CD4-positive, alpha-beta T cell treated with Interleukin-10 for 1 hour (primary cell): Measurements from ENCODE around the gene COL7A1.
"Not testable (repeated sequence)": the region's sequence is repeated elsewhere in the genome, so short reads cannot be mapped to it uniquely, and the experiment has no call there.

ENCODE experiments used
- DNase-seq: peaks from one replicate; pipeline ENCODE4 v3.0.0-alpha.2; 2020

COL7A1 gene

DNA sequence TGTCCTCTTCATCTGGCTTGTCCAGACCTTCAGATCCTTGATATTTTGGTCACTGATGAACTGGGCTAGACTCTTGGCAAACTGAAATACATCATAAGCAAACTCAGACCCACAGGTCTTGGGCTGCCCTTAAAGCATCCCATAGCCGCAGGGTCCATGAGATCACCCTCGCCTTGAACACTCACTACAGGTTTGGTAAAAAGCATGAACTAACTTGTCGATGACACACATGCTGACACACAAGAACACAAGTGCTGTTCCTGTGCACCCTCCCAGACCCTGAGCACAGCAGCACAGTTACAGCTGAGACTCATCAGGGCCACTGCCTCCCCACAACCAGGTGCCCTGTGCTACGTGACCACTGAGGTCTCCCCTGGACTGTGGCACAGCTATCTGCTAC is 59.6 kb downstream of the COL7A1 start:
- no peak for DNase-seq

DNA sequence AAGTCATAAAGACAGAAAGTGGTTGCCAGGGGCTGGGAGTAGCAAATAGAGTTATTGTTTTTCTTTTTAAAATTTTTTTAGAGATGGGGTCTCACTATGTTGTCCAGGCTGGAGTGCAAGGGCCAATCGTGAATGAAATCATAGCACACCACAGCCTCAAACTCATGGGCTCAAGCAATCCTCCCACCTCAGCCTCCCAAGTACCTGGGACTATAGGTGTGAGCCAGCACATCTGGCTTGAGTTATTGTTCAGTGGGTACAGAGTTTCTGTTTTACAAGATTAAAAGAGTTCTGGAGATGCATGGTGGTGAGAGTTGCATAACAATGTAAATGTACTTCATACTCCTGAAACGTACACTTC is 62.2 kb downstream of the COL7A1 start:
- DNase-seq: no peak

DNA sequence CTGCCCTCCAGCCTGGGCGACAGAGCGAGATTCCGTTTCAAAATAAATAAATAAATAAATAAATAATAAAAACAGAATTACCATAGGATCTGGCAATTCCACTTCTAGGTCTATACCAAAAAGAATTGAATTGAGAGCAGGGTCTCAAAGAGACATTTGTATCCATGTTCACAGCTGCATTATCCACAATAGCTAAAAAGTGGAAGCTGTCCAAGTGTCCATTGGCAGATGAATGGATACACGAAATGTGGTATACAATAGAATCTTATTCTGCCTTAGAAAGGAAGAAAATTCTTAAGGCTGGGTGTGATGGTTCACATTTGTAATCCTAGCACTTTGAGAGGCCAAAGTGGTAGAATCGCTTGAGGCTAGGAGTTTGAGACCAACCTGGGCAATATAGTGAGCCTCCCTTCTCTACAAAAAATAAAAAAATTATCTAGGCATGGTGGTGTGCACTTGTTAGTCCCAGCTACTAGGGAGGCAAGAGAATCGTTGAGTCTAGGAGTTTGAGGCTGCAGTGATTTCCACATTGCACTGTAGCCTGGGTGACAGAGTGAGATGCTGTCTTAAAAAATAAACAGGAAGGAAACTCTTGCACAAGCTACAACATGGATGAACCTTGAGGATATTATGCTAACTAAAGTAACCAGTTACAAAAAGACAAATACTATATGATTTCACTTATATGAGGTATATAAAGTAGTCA is 62.7 kb downstream of the COL7A1 start:
- no peak for DNase-seq

DNA sequence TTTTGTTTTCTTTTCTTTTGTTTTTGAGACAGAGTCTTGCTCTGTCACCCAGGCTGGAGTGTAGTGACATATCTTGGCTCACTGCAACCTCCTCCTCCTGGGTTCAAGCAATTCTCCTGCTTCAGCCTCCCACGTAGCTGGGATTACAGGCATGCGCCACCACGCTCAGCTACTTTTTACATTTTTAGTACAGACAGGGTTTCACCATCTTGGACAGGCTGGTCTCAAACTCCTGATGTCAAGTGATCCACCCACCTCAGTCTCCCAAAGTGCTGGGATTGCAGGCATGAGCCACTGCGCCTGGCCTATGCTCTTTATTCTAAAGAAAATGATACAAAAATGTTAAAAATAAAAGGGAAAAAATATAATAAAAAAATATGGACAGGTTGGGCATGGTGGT is 64.4 kb downstream of the COL7A1 start:
- DNase-seq: not testable (repeated sequence)

DNA sequence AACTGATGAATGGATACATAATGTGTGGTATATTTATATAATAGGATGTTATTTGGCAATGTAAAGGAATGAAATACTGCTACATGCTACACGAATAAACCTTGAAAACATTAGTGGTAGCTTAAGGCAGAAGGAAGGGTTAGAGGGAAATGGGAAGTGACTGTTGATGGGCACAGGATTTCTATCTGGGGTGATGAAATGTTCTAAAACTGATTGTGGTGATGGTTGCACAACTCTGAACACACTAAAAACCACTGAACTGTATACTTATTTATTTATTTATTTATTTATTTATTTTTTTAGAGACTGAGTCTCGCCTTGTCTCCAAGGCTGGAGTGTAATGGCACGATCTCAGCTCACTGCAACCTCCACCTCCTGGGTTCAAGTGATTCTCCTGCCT is 66.4 kb downstream of the COL7A1 start:
- DNase-seq: no peak

DNA sequence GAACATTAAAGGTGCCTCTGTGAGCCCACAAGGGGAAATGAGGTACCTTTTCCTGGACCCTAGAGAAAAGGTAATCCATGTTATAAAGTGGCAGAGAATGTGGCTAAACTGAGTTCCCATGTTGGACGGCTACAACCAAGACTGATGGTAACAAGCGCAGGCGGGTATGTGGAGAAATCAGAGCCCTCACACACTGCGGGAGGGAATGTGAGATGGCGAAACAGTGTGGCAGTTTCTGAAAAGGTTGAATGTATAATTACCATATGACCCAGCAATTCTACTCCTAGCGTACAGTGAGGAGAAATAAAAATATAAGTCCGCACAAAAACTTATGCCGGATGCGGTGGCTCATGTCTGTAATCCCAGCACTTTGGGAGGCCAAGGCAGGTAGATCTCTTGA is 67.1 kb downstream of the COL7A1 start:
- DNase-seq: no peak

DNA sequence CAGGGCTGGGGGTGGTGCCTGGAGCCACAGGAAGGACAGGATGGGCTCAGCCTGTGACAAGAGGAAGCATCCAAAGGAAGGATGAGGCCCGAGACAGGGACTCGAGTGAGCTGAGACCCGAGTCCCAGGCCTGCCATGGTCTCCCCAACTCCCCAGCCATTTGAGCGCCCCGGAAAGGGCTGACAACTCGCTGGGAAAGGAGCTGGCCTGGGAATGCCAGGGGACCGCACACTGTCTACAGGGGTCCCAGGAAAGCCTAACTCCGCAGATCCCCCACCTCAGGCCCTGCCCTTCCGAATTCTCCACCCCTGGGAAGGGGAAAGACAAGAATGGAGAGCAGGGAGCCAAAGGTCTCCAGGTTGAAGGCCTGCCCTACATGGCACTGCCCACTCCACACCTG is 70.2 kb downstream of the COL7A1 start:
- DNase-seq: no peak

DNA sequence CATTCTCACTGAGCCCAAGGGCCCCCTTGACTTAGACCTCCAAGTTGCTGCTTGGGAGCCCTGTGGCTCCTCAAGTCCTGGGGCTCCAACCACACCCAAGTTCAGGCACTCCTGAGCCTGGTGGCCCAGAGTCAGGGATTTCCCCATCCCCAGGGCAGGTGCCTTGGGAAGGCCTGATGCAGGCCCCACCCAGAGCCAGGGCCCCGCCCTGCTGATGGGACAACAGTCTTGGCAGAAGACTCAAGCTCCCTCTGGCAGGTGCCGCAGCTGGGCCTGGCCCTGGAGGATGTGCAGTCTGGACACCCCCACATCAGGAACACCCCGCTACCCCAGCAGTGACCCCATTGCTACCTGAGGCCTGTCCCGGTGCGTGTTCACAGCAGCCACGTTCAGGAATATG is 73.5 kb downstream of the COL7A1 start:
- DNase-seq: no peak

DNA sequence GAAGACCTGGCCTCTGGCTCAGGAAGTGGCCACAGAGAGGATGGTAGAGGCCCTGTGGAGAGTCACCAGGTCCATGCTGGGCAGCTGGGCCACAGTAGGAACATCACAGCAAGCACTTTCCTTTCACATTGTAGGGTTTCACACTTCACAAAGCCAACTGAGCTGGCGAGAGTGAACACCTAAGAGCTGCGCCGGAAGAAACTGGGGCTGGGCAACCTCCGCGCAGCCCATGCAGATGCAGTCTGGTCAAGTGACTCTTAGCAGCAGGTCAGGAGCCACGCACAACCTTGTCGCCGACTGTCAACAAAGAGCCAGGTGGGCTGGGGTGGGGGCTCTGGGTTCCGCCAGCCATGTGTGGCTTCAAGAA is 75.9 kb downstream of the COL7A1 start:
- DNase-seq: no peak

DNA sequence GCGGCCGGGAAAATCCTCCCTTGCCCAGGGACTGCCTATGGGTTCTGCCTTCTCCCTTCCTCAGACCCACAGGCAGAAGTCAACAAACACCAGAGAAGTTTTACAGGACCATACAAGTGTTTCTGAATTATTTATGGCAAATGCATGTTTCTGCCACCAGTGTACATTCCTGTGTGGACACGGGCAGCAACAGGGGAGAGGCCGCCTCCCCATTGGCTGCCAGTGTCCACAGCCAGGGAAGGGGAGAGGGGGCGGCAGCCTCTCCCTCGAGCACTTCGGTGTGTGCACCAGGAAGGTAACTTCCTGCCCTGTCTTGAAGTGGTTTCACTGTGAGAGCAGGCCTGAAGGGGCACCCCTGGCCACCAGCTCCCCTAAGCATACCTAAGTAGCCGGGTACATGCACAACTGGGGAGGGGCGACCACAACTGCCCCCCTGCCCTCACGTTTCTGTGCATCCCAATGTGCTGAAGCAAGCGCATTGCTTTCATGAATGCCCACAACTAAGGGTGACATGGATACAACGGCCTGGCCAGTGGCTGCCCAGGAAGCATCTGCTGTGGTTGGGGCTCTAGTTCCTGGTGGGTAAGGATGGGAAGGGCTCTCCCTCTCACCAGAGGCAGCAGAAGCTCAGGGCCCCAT is 76.4 kb downstream of the COL7A1 start:
- peak; percentile 17 for DNase-seq

DNA sequence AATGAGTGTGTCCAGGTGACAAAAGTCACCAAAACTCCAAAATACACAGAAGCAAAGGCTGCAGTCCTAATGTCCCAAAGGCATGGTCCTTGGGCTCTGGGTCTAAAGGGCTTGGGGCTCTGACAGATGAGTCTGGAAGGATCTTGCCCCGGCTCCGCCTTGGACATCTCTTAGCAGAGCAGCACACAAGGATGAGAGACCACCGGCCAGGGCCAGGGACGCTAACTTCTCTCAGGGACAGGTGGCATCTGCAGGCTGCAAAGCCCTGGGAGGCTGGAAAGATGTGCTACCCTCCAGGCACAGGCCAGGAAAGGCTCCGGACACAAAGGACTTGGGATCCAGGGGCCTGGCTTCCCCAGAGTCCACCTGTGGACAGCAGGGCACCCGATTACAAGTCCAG is 77.1 kb downstream of the COL7A1 start:
- DNase-seq: no peak

DNA sequence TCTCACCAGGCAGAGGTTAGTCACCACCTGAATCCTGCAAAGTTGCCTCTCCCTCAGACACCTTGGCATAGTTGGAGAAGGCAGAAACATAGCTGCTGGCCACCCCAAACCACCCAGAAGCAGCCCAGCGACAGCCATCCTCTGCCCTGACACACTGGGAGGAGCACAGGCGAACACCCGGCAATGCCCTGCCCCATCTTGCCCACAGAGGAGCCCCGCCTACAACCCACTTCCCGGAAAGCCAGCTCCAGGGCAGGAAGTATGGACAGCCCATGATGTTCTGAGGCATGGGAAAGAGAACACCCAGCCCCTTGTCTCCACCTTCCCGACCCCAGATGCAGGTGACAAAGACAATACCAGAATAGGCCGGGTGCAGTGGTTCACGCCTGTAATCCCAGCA is 78.6 kb downstream of the COL7A1 start:
- DNase-seq: peak; percentile 37

DNA sequence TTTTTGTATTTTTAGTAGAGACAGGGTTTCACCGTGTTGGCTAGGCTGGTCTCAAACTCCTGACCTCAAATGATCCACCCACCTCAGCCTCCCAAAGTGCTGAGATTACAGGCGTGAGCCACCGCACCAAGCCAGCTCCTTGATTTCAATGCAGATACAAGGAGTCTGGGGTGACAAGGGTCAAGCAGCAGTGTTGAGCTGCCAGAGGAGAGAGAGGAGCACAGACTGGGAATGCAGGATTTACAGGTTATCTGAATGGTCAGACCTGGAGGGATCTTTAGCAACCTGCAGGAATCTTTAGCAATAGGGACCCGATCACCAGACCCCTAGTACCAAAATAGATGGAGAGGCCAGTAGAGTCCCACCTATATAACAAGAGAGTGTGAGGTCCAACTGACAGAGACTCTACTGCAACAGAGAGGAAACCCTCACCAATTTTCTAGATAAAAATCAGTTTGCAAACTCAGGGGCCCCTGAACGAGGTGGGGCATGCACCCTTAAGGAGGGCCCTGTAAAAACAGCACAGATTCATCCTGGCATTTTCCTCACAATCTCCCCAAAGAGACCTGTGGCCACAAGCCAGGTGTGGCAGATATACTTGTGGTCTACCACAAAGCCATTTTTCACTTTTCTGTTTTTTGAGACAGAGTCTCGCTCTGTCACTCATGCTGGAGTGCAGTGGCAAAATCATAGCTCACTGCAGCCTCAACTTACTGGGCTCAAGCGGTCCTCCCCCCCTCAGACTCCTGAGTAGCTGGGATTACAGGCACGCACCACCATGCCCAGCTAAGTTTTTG is 80.5 kb downstream of the COL7A1 start:
- peak; percentile 48 for DNase-seq
